Stimulated activated CD8-positive, alpha-beta memory T cell treated with anti-CD3 and anti-CD28 coated beads, Interleukin-12 subunit alpha, Interleukin-12 subunit beta, amount 100 ng/mL, for 4 hours (primary cell): Measurements from ENCODE around the gene PPP2R3A.
"Not testable (repeated sequence)": the region's sequence is repeated elsewhere in the genome, so short reads cannot be mapped to it uniquely, and the experiment has no call there.

Experiments
- DNase-seq: peaks from one replicate; pipeline ENCODE4 v3.0.0-alpha.2; 2020; ENCODE audit warnings: low read depth

PPP2R3A gene

GRCh38 chr3:136083641-136084382 lies 118.3 kb downstream of the PPP2R3A start:
- not testable (repeated sequence) for DNase-seq

- DNase-seq, result not testable (repeated sequence)
These were observed 119.5 kb downstream of the PPP2R3A start for GRCh38 chr3:136085067-136085466.

- no peak for DNase-seq
These were observed 128.2 kb downstream of the PPP2R3A start for GRCh38 chr3:136093771-136094170.

- DNase-seq, result no peak
These were observed 139.5 kb downstream of the PPP2R3A start for GRCh38 chr3:136105044-136105443.

GRCh38 chr3:136106101-136106500 lies 140.6 kb downstream of the PPP2R3A start:
- no peak for DNase-seq

GRCh38 chr3:136109499-136109898 lies 144.0 kb downstream of the PPP2R3A start:
- DNase-seq, result no peak

- no peak for DNase-seq
These were observed 145.0 kb downstream of the PPP2R3A start for GRCh38 chr3:136110481-136110880.

GRCh38 chr3:136114421-136114820 lies 148.9 kb downstream of the PPP2R3A start:
- no peak for DNase-seq

GRCh38 chr3:136119332-136119731 lies 153.8 kb downstream of the PPP2R3A start:
- DNase-seq, result not testable (repeated sequence)

- DNase-seq, result not testable (repeated sequence)
These were observed 154.3 kb downstream of the PPP2R3A start for GRCh38 chr3:136119783-136120182.

GRCh38 chr3:136120373-136121348 lies 155.1 kb downstream of the PPP2R3A start:
- no peak for DNase-seq

- DNase-seq, result no peak
These were observed 156.5 kb downstream of the PPP2R3A start for GRCh38 chr3:136122006-136122405.

GRCh38 chr3:136131647-136132046 lies 166.1 kb downstream of the PPP2R3A start:
- not testable (repeated sequence) for DNase-seq

GRCh38 chr3:136134091-136134490 lies 168.6 kb downstream of the PPP2R3A start:
- DNase-seq, result no peak

- no peak for DNase-seq
These were observed 169.7 kb downstream of the PPP2R3A start for GRCh38 chr3:136135039-136135802.

- DNase-seq, result no peak
These were observed 170.9 kb downstream of the PPP2R3A start for GRCh38 chr3:136136454-136136853.

GRCh38 chr3:136141291-136141785 lies 175.8 kb downstream of the PPP2R3A start:
- DNase-seq, result no peak

- DNase-seq, result no peak
These were observed 176.4 kb downstream of the PPP2R3A start for GRCh38 chr3:136141891-136142290.

- no peak for DNase-seq
These were observed 177.1 kb downstream of the PPP2R3A start for GRCh38 chr3:136142592-136142991.

- not testable (repeated sequence) for DNase-seq
These were observed 178.9 kb downstream of the PPP2R3A start for GRCh38 chr3:136144397-136144796.

GRCh38 chr3:136146981-136147729 lies 181.6 kb downstream of the PPP2R3A start:
- no peak for DNase-seq
